Measurements from ENCODE around the gene TRAPPC4. TPM values are rescaled to one million over a fixed set of nuclear protein-coding genes. Genes with fewer than 3 reads are reported as not detected.
"Not testable (repeated sequence)": the region's sequence is repeated elsewhere in the genome, so short reads cannot be mapped to it uniquely, and the experiment has no call there.

The TRAPPC4 gene
- total RNA-seq, 2 experiments from 2014 or later: 101 to 106 TPM

DNA sequence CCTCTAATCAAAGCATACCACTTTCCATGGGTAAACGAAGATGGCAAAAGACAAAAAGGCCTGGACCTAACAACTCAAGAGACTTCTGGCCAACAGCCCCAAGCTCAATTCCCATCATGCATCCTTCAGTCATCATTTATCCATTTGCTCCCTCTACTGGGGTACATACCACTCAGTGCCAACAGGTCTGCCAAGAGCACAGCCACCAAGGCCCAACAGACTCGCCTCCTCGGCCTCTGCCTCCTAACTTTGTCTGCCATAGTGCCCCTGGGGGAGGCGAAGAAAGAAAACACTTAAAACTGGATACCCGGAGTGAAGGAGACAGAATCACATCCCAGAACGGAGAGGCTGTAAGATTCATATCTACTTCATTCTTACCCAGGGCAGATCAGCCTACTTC is 37.3 kb downstream of the TRAPPC4 start:
- intact Hi-C loops (cut with DNase I, micrococcal nuclease): loop anchor here (1.0 to 2.0 kb wide), 3 partner anchors 10 to 39 kb away; partner anchors contain the start of gene SLC37A4 (in 1 of the 2)

GRCh38 chr11:119056421-119056999 is 37.9 kb downstream of the TRAPPC4 start:
- no peaks in the 10 kb centered on the region for H3K27me3 ChIP-seq (ENCODE audit: control insufficient read depth in 1 of 2, insufficient read depth in 2 of 2, low read length in 2 of 2)
- TF ChIP-seq, protein P1, sequence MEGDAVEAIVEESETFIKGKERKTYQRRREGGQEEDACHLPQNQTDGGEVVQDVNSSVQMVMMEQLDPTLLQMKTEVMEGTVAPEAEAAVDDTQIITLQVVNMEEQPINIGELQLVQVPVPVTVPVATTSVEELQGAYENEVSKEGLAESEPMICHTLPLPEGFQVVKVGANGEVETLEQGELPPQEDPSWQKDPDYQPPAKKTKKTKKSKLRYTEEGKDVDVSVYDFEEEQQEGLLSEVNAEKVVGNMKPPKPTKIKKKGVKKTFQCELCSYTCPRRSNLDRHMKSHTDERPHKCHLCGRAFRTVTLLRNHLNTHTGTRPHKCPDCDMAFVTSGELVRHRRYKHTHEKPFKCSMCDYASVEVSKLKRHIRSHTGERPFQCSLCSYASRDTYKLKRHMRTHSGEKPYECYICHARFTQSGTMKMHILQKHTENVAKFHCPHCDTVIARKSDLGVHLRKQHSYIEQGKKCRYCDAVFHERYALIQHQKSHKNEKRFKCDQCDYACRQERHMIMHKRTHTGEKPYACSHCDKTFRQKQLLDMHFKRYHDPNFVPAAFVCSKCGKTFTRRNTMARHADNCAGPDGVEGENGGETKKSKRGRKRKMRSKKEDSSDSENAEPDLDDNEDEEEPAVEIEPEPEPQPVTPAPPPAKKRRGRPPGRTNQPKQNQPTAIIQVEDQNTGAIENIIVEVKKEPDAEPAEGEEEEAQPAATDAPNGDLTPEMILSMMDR (IDR thresholded peaks at IDR 0.05): no peak
- peak overlapping the region; percentile 67 to 83 for H3K27ac ChIP-seq (ENCODE audit: low read depth in 1 of 2, low read length in 2 of 2)
- H3K27me3 Mint-ChIP-seq: no peaks in the 10 kb centered on the region
- intact Hi-C loops (cut with DNase I, micrococcal nuclease): loop anchor here (1.0 to 2.0 kb wide), 3 partner anchors 10 to 38 kb away; partner anchors contain the start of gene SLC37A4 (in 1 of the 2)
- peak in 12 of 14 experiments; percentile 12 to 82 (median 45) for DNase-seq
- no peaks in the 10 kb centered on the region for H3K9me3 ChIP-seq (ENCODE audit: control insufficient read depth in 1 of 2, insufficient read depth in 1 of 2, low read length in 2 of 2)
- peaks cover 63% of the 10 kb centered on the region for H3K36me3 Mint-ChIP-seq (ENCODE audit: low read depth)
- peak; percentile 10 for ATAC-seq (ENCODE audit: poor library complexity)
- peak overlapping the region; percentile 99 for H3K4me3 Mint-ChIP-seq
- ChIA-PET POLR2A (interaction anchor here (0.6 to 3.5 kb wide), 21 partner anchors 9 to 265 kb away, joined by 3 to 38 read pairs (median 4); partner anchors contain the start of genes C2CD2L, CENATAC, DPAGT1 and HINFP), CTCF (interaction anchor here (0.7 to 2.9 kb wide), 9 partner anchors 9 to 150 kb away, joined by 3 to 22 read pairs (median 3); partner anchors contain the start of genes CBL, HINFP, SLC37A4 and TRAPPC4)
- peaks cover 39% of the 10 kb centered on the region for H3K4me1 ChIP-seq (ENCODE audit: insufficient read depth, low read length)
- H3K36me3 ChIP-seq (ENCODE audit: insufficient read depth, low read length): peaks cover 44% of the 10 kb centered on the region
- H3K9me3 Mint-ChIP-seq: no peaks in the 10 kb centered on the region
- H3K27ac Mint-ChIP-seq: peak overlapping the region; percentile 80
- peak overlapping the region; percentile 69 for H3K4me3 ChIP-seq (ENCODE audit: low read length)
- peaks cover 36% of the 10 kb centered on the region for H3K4me1 Mint-ChIP-seq (ENCODE audit: low read depth)

More for the DNA sequence above, 37.3 kb downstream of the TRAPPC4 start:
- TF ChIP-seq, protein P1 (IDR thresholded peaks at IDR 0.05): no peak
- peak overlapping the region; percentile 80 for H3K27ac Mint-ChIP-seq
- Histone ChIP-seq H3K27me3 (ENCODE audit: control insufficient read depth in 1 of 2, insufficient read depth in 2 of 2, low read length in 2 of 2) (no peaks in the 10 kb centered on the region), H3K27ac (ENCODE audit: low read depth in 1 of 2, low read length in 2 of 2) (peak overlapping the region; percentile 67 to 83), H3K4me1 (ENCODE audit: insufficient read depth, low read length) (peaks cover 42% of the 10 kb centered on the region), H3K9me3 (ENCODE audit: control insufficient read depth in 1 of 2, insufficient read depth in 1 of 2, low read length in 2 of 2) (no peaks in the 10 kb centered on the region), H3K36me3 (ENCODE audit: insufficient read depth, low read length) (peaks cover 50% of the 10 kb centered on the region), H3K4me3 (ENCODE audit: low read length) (peak overlapping the region; percentile 69)
- peak overlapping the region; percentile 99 for H3K4me3 Mint-ChIP-seq
- ATAC-seq (ENCODE audit: poor library complexity) (no peak), DNase-seq (peak in 4 of 14 experiments; percentile 4 to 45 (median 26))
- no peaks in the 10 kb centered on the region for H3K9me3 Mint-ChIP-seq
- H3K4me1 Mint-ChIP-seq (ENCODE audit: low read depth): peaks cover 36% of the 10 kb centered on the region
- POLR2A ChIA-PET: interaction anchor here (0.8 to 3.5 kb wide), 15 partner anchors 9 to 264 kb away, joined by 3 to 38 read pairs (median 4); partner anchors contain the start of genes C2CD2L, CENATAC, DPAGT1 and HINFP
- H3K27me3 Mint-ChIP-seq: no peaks in the 10 kb centered on the region
- CTCF ChIA-PET: interaction anchor here (1.1 to 2.9 kb wide), 6 partner anchors 9 to 43 kb away, joined by 3 to 22 read pairs (median 4); partner anchors contain the start of genes SLC37A4, TRAPPC4 and VPS11
- peaks cover 69% of the 10 kb centered on the region for H3K36me3 Mint-ChIP-seq (ENCODE audit: low read depth)

- ChIA-PET POLR2A (interaction anchor here (0.6 to 3.5 kb wide), 22 partner anchors 10 to 265 kb away, joined by 3 to 38 read pairs (median 4); partner anchors contain the start of genes C2CD2L, CENATAC, DPAGT1 and HINFP), CTCF (interaction anchor here (0.7 to 2.9 kb wide), 8 partner anchors 9 to 149 kb away, joined by 3 to 22 read pairs (median 4); partner anchors contain the start of genes CBL, HINFP, SLC37A4 and TRAPPC4)
- Histone ChIP-seq H3K36me3 (ENCODE audit: insufficient read depth, low read length) (peaks cover 37% of the 10 kb centered on the region), H3K27me3 (ENCODE audit: control insufficient read depth in 1 of 2, insufficient read depth in 2 of 2, low read length in 2 of 2) (no peaks in the 10 kb centered on the region), H3K27ac (ENCODE audit: low read depth in 1 of 2, low read length in 2 of 2) (peak within 1 kb of the TSS; percentile 83 to 84), H3K9me3 (ENCODE audit: control insufficient read depth in 1 of 2, insufficient read depth in 1 of 2, low read length in 2 of 2) (no peaks in the 10 kb centered on the region), H3K4me1 (ENCODE audit: insufficient read depth, low read length) (peaks cover 32% of the 10 kb centered on the region), H3K4me3 (ENCODE audit: low read length) (peak within 1 kb of the TSS; percentile 82)
- peaks cover 56% of the 10 kb centered on the region for H3K36me3 Mint-ChIP-seq (ENCODE audit: low read depth)
- peak within 1 kb of the TSS; percentile 80 for H3K27ac Mint-ChIP-seq
- TF ChIP-seq, protein P1 (IDR thresholded peaks at IDR 0.05): peak; percentile 2
- peaks cover 36% of the 10 kb centered on the region for H3K4me1 Mint-ChIP-seq (ENCODE audit: low read depth)
- ATAC-seq (ENCODE audit: poor library complexity): peak; percentile 92
- H3K9me3 Mint-ChIP-seq: no peaks in the 10 kb centered on the region
- peak within 1 kb of the TSS; percentile 99 for H3K4me3 Mint-ChIP-seq
- H3K27me3 Mint-ChIP-seq: no peaks in the 10 kb centered on the region
- DNase-seq: peak; percentile 97 to 99 (median 98)
- intact Hi-C loops (cut with DNase I, micrococcal nuclease): loop anchor here (1.0 to 2.0 kb wide), 6 partner anchors 9 to 39 kb away; partner anchors contain the start of genes RPS25 (in 1 of the 2), SLC37A4 (in 1 of the 2), TRAPPC4 (in 1 of the 2) and VPS11 (in 1 of the 2)
Measured at GRCh38 chr11:119057000-119057769, 38.6 kb downstream of the TRAPPC4 start, which contains the start of gene HYOU1. TSS of gene HYOU1 (minus strand) at chr11:119057205. CDS start at chr11:119056160, 1,045 bp downstream.

DNA sequence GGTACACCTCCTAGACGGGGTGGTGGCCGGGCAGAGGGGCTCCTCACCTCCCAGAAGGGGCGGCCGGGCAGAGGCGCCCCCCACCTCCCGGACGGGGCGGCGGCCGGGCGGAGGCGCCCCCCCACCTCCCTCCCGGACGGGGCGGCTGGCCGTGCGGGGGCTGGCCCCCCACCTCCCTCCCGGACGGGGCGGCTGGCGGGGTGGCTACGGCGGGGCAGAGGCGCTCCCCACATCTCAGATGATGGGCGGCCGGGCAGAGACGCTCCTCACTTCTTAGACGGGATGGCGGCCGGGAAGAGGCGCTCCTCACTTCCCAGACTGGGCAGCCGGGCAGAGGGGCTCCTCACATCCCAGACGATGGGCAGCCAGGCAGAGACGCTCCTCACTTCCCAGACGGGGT is 40.6 kb downstream of the TRAPPC4 start:
- CTCF ChIA-PET: interaction anchor here (2.0 kb wide), 1 partner anchor 11 kb away, joined by 6 read pairs; no protein-coding TSS in a partner anchor
- intact Hi-C loops (cut with DNase I, micrococcal nuclease); H3K27me3 ChIP-seq (ENCODE audit: control insufficient read depth in 1 of 2, insufficient read depth in 2 of 2, low read length in 2 of 2); ATAC-seq (ENCODE audit: poor library complexity); H3K9me3 Mint-ChIP-seq; H3K4me3 Mint-ChIP-seq; H3K27ac ChIP-seq (ENCODE audit: low read depth in 1 of 2, low read length in 2 of 2); H3K27ac Mint-ChIP-seq; H3K4me3 ChIP-seq (ENCODE audit: low read length); H3K9me3 ChIP-seq (ENCODE audit: control insufficient read depth in 1 of 2, insufficient read depth in 1 of 2, low read length in 2 of 2); DNase-seq; H3K27me3 Mint-ChIP-seq: not testable (repeated sequence)
- POLR2A ChIA-PET: interaction anchor here (1.8 kb wide), 1 partner anchor 29 kb away, joined by 7 read pairs; the partner anchor contains the start of gene SLC37A4
- Histone ChIP-seq H3K36me3 (ENCODE audit: insufficient read depth, low read length) (peaks cover 18% of the 10 kb centered on the region), H3K4me1 (ENCODE audit: insufficient read depth, low read length) (peaks cover 30% of the 10 kb centered on the region)
- Mint-ChIP-seq H3K4me1 (ENCODE audit: low read depth) (peaks cover 28% of the 10 kb centered on the region), H3K36me3 (ENCODE audit: low read depth) (peaks cover 37% of the 10 kb centered on the region)
